ENCODE measurements around the gene UGGT2. TPM values are rescaled to one million over a fixed set of nuclear protein-coding genes. Genes with fewer than 3 reads are reported as not detected.

The UGGT2 gene
- total RNA-seq, 4 donors from 2014 or later: 20.9 to 58.8 (median 40.0) TPM

GRCh38 chr13:96033220-96034015 is 19.8 kb downstream of the UGGT2 start:
- 86 to 94% methylated on average over 2 to 5 of the region's 12 CpGs for WGBS, 2 donors (ENCODE audit: low coverage in 1 of 2)
- Histone ChIP-seq H3K27me3 (no peaks in the 10 kb centered on the region), H3K4me1 (no peaks in the 10 kb centered on the region), H3K36me3 (peaks cover 0 to 6% of the 10 kb centered on the region in 2 donors), H3K4me3 (no peak overlapping the region), H3K27ac (no peak overlapping the region), H3K9me3 (no peaks in the 10 kb centered on the region)
- ATAC-seq: no peak
- no peak for TF ChIP-seq EP300 (IDR thresholded peaks at IDR 0.05)
- TF ChIP-seq POLR2AphosphoS5 (IDR thresholded peaks at IDR 0.05): no peak
- TF ChIP-seq POLR2A (IDR thresholded peaks at IDR 0.05): no peak

GRCh38 chr13:96032717-96033116 is 20.5 kb downstream of the UGGT2 start:
- 68 to 75% methylated on average over 2 of the region's 2 CpGs for WGBS, 2 donors (ENCODE audit: low coverage in 1 of 2)
- Histone ChIP-seq H3K4me3 (no peak overlapping the region), H3K27ac (no peak overlapping the region), H3K9me3 (no peaks in the 10 kb centered on the region), H3K36me3 (peaks cover 0 to 6% of the 10 kb centered on the region in 2 donors), H3K4me1 (no peaks in the 10 kb centered on the region), H3K27me3 (no peaks in the 10 kb centered on the region)
- TF ChIP-seq CTCF (IDR thresholded peaks at IDR 0.05): no peak
- TF ChIP-seq EP300 (IDR thresholded peaks at IDR 0.05): no peak
- TF ChIP-seq POLR2AphosphoS5 (IDR thresholded peaks at IDR 0.05): no peak
- no peak for TF ChIP-seq POLR2A (IDR thresholded peaks at IDR 0.05)
- no peak for ATAC-seq

- Histone ChIP-seq H3K36me3 (peaks cover 0 to 11% of the 10 kb centered on the region in 2 donors), H3K4me1 (no peaks in the 10 kb centered on the region), H3K27me3 (no peaks in the 10 kb centered on the region), H3K4me3 (no peak overlapping the region), H3K9me3 (no peaks in the 10 kb centered on the region), H3K27ac (no peak overlapping the region)
- ATAC-seq: no peak
- no peak for TF ChIP-seq POLR2A (IDR thresholded peaks at IDR 0.05)
- TF ChIP-seq EP300 (IDR thresholded peaks at IDR 0.05): no peak
- no peak for TF ChIP-seq CTCF (IDR thresholded peaks at IDR 0.05)
- no peak for TF ChIP-seq POLR2AphosphoS5 (IDR thresholded peaks at IDR 0.05)
- WGBS, 2 donors (ENCODE audit: low coverage in 1 of 2): 97 to 100% methylated on average over 7 of the region's 7 CpGs
Observed at GRCh38 chr13:96029002-96029401, 24.2 kb downstream of the UGGT2 start.

- ATAC-seq: no peak
- no peaks in the 10 kb centered on the region for H3K9me3 ChIP-seq
- WGBS, 2 donors (ENCODE audit: low coverage in 1 of 2): 100% methylated on average over 2 of the region's 2 CpGs
- TF ChIP-seq CTCF (IDR thresholded peaks at IDR 0.05): no peak
- TF ChIP-seq POLR2AphosphoS5 (IDR thresholded peaks at IDR 0.05): no peak
- TF ChIP-seq POLR2A (IDR thresholded peaks at IDR 0.05): no peak
- H3K27me3 ChIP-seq: no peaks in the 10 kb centered on the region
- H3K4me3 ChIP-seq: no peak overlapping the region
- H3K36me3 ChIP-seq: peaks cover 0 to 11% of the 10 kb centered on the region in 2 donors
- no peak overlapping the region for H3K27ac ChIP-seq
- H3K4me1 ChIP-seq: no peaks in the 10 kb centered on the region
Observed at GRCh38 chr13:96027496-96027895, 25.7 kb downstream of the UGGT2 start.

- TF ChIP-seq EP300 (IDR thresholded peaks at IDR 0.05): no peak
- no peak for TF ChIP-seq POLR2AphosphoS5 (IDR thresholded peaks at IDR 0.05)
- no peak for TF ChIP-seq POLR2A (IDR thresholded peaks at IDR 0.05)
- no peak for TF ChIP-seq CTCF (IDR thresholded peaks at IDR 0.05)
- H3K36me3 ChIP-seq: peaks cover 0 to 11% of the 10 kb centered on the region in 2 donors
- H3K4me3 ChIP-seq: no peak overlapping the region
- no peak for ATAC-seq
- no peaks in the 10 kb centered on the region for H3K27me3 ChIP-seq
- H3K4me1 ChIP-seq: no peaks in the 10 kb centered on the region
- H3K9me3 ChIP-seq: no peaks in the 10 kb centered on the region
- no peak overlapping the region for H3K27ac ChIP-seq
Observed at GRCh38 chr13:96025283-96025682, 27.9 kb downstream of the UGGT2 start.
